Mammary epithelial cell (primary cell): ENCODE measurements around the gene PAM.

Experiments used
- EZH2 ChIP-seq: IDR thresholded peaks from 2 replicates; pipeline ENCODE4 v1.6.1; 2012; ENCODE audit warnings: low read length, inconsistent platforms, borderline replicate concordance
- TF ChIP-seq, protein P1 (sequence below), 2 donors: IDR thresholded peaks in 1 of 2; conservative IDR thresholded peaks in 1 of 2; 2 replicates each; pipeline ENCODE4 v1.5.1; 2011 to 2012; ENCODE audit warnings: inconsistent platforms in 2 of 2, low read length in 2 of 2, mild to moderate bottlenecking in 2 of 2, control low read depth in 1 of 2, low read depth in 1 of 2; ENCODE audit not compliant: insufficient read depth in 1 of 2; ENCODE audit errors: extremely low read depth in 1 of 2

DNA sequence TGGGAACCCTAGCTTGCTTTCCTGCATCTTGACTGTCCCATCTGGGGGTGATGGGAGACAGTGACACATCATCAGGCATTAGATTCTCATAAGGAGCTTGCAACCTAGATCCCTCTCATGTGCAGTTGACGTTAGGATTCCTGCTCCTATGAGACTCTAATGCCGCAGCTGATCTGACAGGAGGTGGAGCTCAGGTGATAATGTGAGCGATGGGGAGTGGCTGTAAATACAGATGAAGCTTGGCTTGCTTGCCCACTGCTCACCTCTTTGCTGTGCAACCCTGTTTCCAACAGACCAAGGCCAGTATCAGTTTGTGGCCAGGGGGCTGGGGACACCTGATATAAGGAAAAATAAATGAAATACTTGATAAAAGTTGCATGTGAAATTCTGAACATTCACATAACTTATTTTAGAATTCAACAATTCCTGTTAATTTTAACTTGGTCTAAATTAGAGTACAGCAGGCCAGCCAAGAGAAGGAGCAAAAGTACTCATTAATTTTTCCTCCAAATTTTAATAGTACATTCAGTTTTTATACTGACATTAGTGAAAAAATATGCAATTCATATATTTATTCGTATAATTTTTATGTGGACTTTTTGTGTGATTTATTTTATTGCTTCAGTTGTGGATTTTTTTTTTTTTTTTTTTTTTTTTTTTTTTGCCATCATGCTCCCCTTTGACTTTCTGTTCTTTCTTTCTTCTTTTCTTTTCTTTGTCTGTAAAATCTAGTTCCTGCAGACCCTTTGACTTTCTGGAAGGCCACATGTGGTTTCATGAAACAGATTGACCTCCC is 11.4 kb downstream of the PAM start:
- no peak for TF ChIP-seq EZH2
- TF ChIP-seq, protein P1, sequence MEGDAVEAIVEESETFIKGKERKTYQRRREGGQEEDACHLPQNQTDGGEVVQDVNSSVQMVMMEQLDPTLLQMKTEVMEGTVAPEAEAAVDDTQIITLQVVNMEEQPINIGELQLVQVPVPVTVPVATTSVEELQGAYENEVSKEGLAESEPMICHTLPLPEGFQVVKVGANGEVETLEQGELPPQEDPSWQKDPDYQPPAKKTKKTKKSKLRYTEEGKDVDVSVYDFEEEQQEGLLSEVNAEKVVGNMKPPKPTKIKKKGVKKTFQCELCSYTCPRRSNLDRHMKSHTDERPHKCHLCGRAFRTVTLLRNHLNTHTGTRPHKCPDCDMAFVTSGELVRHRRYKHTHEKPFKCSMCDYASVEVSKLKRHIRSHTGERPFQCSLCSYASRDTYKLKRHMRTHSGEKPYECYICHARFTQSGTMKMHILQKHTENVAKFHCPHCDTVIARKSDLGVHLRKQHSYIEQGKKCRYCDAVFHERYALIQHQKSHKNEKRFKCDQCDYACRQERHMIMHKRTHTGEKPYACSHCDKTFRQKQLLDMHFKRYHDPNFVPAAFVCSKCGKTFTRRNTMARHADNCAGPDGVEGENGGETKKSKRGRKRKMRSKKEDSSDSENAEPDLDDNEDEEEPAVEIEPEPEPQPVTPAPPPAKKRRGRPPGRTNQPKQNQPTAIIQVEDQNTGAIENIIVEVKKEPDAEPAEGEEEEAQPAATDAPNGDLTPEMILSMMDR (conservative IDR thresholded peaks at IDR 0.05 in 1 of 2, IDR thresholded peaks at IDR 0.05 in 1 of 2; ENCODE audit: extremely low read depth in 1 of 2, insufficient read depth in 1 of 2, low read depth in 1 of 2, low read length in 2 of 2): no peak
